Omental fat pad (tissue), 4 donors: Measurements from ENCODE around the gene TPX2. TPM values are rescaled to one million over a fixed set of nuclear protein-coding genes. Genes with fewer than 3 reads are reported as not detected.

ENCODE experiments used
- ATAC-seq: fragments of 150-250 bp; one replicate; pipeline ENCODE4 v1.9.1; 2016; ENCODE audit warnings: mild to moderate bottlenecking, moderate library complexity; ENCODE audit not compliant: low FRiP score
- DNase-seq: peaks from one replicate; pipeline ENCODE4 v3.0.0-alpha.2; 2019; ENCODE audit warnings: low spot score
- total RNA-seq, 4 donors: library from RNA; depleted of rRNA; stranded (reverse); fragments of >200 nt; gene quantifications; one replicate each; pipeline ENCODE4 v1.1.0, GENCODE V29; 2016
- TF ChIP-seq, protein P1 (sequence below), 3 donors: fragments of 450-650 bp; IDR thresholded peaks; one replicate each; pipeline ENCODE4 v1.5.1; 2016 to 2017; ENCODE audit warnings: antibody characterized with exemption in 3 of 3, mild to moderate bottlenecking in 3 of 3, moderate library complexity in 2 of 3

The TPX2 gene
- total RNA-seq, 4 donors from 2014 or later, result 0.82 to 4.8 (median 0.97) TPM

DNA sequence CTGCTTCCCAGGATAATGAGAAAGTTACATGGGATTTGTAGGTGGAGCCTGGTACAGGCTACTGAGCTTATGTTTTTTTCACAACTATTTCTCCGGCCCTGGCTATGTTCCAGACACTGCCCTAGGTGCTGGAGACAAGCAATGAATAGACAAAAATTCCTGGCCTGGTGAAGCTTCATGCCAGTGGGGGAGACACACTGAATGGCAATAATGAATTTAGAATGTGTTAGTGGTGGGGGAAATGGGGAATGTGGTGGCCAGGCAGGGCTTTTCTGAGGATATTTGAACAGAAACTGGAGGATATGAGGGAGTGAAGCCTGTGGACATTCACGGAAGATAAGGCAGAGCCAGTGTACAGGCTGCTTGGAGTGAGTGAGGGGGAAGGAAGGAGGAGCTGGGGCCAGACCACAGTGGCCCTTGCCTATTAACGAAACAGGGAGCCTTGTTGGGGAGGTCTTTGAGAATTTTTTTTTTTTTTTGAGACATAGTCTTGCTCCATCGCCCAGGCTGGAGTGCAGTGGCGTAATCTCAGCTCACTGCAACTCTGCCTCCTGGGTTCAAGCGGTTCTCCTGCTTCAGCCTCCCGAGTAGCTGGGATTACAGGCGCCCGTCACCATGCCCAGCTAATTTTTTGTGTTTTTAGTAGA, 99.7 kb downstream of the TPX2 start:
- DNase-seq, result no peak
- ATAC-seq, result no peak
- TF ChIP-seq, protein P1, sequence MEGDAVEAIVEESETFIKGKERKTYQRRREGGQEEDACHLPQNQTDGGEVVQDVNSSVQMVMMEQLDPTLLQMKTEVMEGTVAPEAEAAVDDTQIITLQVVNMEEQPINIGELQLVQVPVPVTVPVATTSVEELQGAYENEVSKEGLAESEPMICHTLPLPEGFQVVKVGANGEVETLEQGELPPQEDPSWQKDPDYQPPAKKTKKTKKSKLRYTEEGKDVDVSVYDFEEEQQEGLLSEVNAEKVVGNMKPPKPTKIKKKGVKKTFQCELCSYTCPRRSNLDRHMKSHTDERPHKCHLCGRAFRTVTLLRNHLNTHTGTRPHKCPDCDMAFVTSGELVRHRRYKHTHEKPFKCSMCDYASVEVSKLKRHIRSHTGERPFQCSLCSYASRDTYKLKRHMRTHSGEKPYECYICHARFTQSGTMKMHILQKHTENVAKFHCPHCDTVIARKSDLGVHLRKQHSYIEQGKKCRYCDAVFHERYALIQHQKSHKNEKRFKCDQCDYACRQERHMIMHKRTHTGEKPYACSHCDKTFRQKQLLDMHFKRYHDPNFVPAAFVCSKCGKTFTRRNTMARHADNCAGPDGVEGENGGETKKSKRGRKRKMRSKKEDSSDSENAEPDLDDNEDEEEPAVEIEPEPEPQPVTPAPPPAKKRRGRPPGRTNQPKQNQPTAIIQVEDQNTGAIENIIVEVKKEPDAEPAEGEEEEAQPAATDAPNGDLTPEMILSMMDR (IDR thresholded peaks at IDR 0.05), result no peak

DNA sequence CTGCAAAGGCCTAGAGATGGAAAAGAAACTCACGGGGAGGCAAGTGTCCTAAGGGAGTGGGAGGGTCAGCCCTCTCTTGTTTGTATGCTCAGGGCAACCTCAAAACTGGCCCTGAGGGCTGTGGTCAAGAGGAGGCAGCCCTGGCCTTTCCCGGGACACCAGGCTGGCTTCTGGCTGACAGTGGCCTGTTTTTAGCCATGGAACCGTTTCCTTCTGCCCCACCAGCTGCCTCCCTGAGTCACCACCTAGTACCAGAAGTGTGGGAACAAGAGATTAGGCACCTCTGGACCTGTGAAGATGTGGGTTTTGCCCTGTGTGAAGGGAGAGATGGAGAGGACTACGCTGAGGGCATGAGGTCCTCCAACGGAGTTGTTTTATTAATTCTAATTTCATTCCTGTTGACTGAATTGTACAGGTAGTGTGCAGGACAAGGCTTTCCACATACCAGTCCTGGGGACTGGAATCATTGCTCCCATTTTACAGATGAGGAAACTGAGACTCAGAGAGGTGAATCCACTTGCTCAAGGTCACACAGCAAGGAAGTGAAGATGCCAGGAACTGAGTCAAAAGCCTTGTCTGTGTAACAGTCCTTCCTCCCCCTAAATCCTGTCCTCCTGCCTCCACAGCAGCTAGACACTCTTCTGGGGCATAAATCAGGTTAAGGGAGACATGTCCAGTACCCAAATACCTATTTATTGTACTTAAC, 100.8 kb downstream of the TPX2 start:
- DNase-seq (no peak), ATAC-seq (no peak)
- TF ChIP-seq, protein P1 (IDR thresholded peaks at IDR 0.05), result no peak

DNA sequence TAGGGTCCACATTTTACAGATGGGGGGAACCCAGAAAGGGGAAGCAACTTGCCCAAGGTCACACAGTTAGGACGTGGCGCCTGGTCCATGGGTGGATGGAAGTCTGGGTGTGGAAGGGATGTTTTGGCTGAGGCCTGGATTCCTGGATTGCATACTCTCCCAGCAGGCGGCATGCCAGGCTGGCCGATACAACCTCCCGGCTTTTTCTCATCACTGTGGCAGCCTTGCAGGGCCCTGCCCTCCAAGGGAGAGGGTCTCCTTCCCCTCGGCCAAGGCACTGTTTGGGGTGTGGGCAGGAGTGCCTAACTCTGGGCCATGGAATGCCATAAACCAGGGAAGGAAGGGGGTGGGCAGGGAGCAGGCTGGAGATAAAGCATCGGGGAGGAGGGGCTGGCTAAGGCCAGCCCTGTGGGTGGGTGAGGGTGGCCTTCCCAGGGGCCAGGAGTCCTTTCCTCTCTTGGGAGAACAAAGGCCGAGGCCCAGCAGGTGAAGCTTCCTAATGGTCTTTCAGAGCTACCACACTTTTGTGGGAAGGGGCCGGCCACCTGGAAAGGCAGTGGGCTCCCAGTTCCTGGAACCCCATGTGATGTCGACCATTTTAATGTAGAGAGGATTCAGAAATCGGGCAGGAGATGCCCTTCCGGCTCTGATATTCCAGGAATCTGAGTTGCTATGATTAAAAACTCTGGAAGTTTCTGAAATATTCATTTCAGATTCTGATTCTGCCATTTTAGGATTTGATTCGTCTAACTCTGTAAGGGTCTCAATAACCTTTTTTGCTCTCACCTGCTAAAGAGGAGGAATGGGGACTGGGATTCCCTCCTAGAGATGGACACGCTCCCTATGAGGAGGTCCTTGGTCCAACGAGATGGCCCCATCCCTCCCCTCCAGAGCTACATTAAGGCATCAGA, 102.1 kb downstream of the TPX2 start:
- ATAC-seq, result no peak
- TF ChIP-seq, protein P1 (IDR thresholded peaks at IDR 0.05), result no peak
- no peak for DNase-seq

DNA sequence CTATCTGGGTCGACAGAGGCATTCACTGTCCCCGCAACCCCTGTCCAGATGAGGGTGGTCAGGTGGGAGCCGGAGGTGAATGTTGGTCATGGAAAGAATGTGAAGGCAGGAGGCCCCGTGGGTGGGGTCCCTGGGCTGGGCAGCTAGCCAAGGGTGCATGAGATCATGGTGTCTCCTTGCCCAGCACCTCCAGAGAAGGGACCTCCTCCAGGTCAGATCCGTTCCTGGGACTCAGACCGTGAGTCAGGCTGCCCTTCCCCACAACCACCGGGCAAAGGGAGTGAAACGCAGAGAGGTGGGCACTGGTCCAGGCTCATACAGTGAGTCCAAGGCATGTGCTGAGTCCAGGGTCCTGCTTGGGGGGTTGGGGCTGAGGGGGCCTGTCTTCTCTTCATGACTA, 102.8 kb downstream of the TPX2 start:
- no peak for DNase-seq
- TF ChIP-seq, protein P1 (IDR thresholded peaks at IDR 0.05), result no peak
- peak; percentile 74 for ATAC-seq

DNA sequence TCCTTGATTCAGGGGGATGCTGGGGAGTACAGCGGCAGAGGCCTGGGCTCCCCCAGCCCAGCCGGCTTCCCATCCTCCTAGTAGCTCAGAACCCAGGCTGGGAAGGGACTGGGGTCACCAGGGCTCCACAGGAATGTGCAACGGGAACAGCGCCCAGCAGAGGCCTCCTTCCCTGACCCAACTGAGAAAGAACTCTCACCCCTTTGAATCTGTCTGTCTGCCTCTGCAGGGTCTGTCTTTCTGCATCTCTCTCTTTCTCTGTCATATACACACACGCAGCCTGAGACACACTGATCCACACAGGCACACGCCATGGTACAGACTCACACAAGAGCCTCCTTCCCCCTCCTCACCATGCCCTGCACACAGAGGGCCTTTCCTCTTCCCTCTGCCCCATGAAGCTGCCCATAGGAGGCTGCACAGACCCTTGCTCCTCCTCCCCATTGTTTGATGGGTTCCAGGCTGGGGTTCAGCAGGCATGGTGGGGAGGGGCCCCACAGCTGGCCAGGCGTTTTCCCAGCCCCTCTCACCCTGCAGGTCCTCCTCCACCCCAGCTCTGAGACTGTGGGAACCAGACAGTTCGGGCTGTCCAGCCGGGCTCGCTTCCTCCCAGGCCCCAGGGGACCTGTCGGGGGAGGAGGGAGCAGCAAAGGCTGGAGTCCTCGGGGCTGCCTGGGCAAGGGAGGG, 103.5 kb downstream of the TPX2 start:
- ATAC-seq, result peak; percentile 13
- DNase-seq, result no peak
- TF ChIP-seq, protein P1 (IDR thresholded peaks at IDR 0.05), result no peak

DNA sequence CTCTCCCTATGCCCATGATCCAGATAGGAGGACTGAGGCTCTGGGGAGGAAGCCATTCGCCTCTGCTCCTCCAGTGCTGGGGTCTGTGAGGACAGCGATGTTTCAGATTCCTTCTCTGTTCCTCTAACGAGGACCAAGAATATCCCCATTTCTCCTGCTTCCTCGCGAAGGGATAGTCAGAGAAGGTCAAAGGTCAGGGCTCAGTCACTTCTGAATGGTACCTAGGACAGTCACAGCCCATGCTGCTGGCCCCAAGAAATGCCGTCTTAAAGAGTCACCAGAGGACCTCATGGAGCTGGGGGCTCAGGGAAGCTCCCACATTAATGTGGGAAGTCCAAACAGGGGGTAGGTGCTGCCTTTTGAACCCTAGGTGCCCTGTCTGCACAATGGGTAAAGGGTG, 104.2 kb downstream of the TPX2 start:
- TF ChIP-seq, protein P1 (IDR thresholded peaks at IDR 0.05), result no peak
- ATAC-seq, result no peak
- DNase-seq, result no peak
